ENCODE measurements around the gene OSBPL7.

The OSBPL7 gene

DNA sequence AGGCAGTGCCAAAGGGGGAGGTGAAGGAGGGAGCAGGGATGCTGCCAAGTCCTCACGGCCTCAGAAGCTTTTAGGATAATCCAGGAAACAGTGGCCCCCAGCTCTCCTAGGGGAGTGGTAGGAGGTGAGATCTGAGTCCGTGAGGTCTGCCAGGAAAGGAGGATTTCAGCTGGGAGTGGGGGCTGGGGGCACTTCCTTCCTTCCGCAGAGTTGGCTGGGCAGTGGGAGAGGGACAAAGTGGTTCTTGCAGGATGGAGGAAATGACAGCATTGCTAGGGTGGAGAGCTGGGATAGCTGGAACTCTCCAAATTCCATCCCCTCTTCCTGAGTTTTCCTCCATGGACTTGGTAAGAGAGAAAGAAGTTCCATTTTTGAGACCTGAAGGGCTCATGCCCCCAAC, 34.1 kb upstream of the OSBPL7 start:
- Histone ChIP-seq H3K4me3 (ENCODE audit: low read length) (no peak overlapping the region), H3K4me1 (ENCODE audit: insufficient read depth, low read length) (peaks cover 3% of the 10 kb centered on the region), H3K9me3 (ENCODE audit: low read length) (no peaks in the 10 kb centered on the region), H3K27me3 (ENCODE audit: insufficient read depth, low read length) (peaks cover 81% of the 10 kb centered on the region), H2AFZ (ENCODE audit: low read depth, low read length) (no peak overlapping the region), H3K36me3 (ENCODE audit: insufficient read depth, low read length) (no peaks in the 10 kb centered on the region)

DNA sequence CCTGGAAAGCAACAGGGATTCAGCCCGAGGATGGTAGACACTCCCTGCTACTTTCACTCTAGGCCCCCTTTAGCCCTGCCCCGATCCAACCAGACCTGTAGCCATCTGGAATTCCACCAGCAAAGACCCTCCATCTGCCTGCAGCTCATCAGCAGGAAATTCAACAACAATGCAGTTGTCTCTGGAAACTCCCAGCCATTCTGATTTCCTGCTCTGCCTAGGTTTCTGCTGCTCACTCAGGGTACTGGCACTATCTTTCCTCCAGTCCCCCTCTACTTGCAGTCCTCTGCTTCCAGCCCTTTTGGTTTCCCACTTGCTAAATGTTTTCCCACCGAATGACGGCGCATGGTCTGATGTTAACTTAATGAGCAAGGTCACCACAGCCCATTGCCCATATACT, 32.0 kb upstream of the OSBPL7 start:
- H3K9me3 ChIP-seq (ENCODE audit: low read length) = peaks cover 8% of the 10 kb centered on the region
- no peak overlapping the region for H2AFZ ChIP-seq (ENCODE audit: low read depth, low read length)
- peaks cover 3% of the 10 kb centered on the region for H3K4me1 ChIP-seq (ENCODE audit: insufficient read depth, low read length)
- peaks cover 90% of the 10 kb centered on the region for H3K27me3 ChIP-seq (ENCODE audit: insufficient read depth, low read length)
- no peak overlapping the region for H3K4me3 ChIP-seq (ENCODE audit: low read length)
- no peaks in the 10 kb centered on the region for H3K36me3 ChIP-seq (ENCODE audit: insufficient read depth, low read length)

DNA sequence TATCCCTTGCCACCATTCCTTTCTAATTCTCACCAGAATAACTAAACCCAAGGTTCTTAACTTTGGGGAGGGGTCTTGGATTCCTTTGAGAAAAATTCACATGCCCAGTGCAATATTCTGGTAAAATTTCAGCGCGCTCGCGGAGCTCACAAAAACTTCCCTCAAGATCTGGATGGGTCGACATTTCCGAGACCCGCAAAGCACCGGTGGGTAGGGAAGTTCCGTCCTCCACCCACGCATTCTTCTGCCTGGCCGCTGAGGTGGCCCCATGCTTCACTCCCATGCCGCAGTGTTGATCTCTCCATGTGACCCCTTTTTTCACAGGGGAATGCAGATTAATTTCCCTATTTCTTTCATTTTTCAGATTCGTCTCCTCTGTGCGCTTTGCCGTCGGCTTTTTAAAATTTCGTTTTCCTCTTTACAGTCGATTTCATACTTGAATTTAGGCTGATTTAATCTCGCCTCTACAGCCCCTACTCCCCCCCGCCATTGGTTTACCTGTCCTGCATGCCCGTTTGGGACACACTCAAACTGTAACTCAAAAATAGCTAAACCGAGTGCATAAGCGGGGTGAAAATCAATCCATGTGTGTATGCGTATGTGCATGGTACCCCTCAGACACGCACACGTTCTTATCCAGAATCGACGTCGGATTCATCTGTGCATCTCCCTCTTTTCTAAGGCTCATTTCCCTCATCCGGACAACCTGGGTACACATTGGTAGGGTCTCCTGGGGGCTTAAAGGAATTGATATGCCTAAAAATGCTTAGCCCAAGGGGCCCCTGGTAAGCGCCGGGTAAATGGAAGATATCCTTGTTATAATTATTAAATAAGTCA, 30.7 kb upstream of the OSBPL7 start:
- H3K36me3 ChIP-seq (ENCODE audit: insufficient read depth, low read length) = no peaks in the 10 kb centered on the region
- H3K4me1 ChIP-seq (ENCODE audit: insufficient read depth, low read length) = peaks cover 3% of the 10 kb centered on the region
- H2AFZ ChIP-seq (ENCODE audit: low read depth, low read length) = no peak overlapping the region
- H3K9me3 ChIP-seq (ENCODE audit: low read length) = peaks cover 12% of the 10 kb centered on the region
- no peak overlapping the region for H3K4me3 ChIP-seq (ENCODE audit: low read length)
- peaks cover 95% of the 10 kb centered on the region for H3K27me3 ChIP-seq (ENCODE audit: insufficient read depth, low read length)

DNA sequence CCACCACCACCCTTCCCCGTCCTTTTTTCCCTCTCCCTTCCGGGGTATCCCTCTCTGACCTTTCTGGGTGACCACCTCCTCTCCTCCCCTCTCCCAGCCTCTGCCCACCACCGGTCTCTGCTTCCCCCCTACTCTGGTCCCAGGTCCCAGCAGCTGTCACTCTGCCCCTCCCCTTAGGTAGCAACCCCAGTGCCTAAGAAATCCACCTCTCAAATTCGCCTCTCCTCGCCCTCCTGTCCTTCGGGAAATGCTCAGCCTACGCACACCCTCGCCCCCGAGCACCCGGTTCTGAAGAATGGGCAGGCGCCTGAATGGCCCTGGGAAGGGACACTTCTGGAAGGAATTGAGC, 30.1 kb upstream of the OSBPL7 start:
- peaks cover 7% of the 10 kb centered on the region for H3K4me1 ChIP-seq (ENCODE audit: insufficient read depth, low read length)
- peaks cover 96% of the 10 kb centered on the region for H3K27me3 ChIP-seq (ENCODE audit: insufficient read depth, low read length)
- no peak overlapping the region for H2AFZ ChIP-seq (ENCODE audit: low read depth, low read length)
- no peak overlapping the region for H3K4me3 ChIP-seq (ENCODE audit: low read length)
- no peaks in the 10 kb centered on the region for H3K36me3 ChIP-seq (ENCODE audit: insufficient read depth, low read length)
- peaks cover 12% of the 10 kb centered on the region for H3K9me3 ChIP-seq (ENCODE audit: low read length)

DNA sequence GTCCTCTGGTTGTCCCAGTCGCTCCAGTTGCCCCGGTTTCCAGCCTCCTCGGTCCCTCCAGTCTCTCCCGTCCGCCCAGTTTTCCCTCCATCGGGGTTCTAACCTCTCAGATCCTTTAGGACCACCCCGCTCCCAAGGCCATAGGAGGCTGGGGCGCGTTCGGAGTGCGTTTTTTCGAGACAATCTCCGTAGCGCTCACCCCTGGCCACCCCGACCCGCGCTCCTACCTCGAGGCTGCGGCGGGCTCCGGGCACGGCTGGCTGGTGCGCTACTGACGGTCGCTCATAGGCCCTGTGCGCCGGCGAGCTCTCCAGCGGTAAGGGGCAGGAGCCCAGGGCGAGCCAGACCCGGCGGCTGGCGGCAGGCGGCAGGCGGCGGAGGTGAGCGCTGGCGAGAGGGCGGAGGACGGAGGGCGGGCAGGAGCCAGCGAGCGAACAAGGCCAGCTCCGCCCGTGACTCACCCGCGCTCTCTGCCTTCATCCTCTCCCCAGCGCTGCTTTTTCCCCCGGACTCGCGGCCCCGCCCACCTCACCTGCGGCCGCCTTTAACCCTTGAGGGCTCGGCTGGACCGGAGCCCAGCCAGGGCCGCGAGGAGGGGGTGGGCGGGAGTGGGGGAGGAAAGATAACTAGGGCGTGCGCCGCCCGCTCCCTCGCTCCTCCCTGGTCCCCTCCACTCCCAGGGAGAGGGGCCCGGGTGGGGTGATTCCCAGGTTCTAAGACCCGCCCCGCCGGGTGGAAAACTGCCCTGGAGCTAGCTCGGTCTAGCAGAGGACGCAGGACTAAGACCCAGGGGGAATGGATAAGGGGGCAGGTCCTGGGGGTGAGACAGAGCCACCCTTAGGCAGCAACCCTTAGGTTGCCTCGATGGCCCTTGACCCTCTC, 29.3 kb upstream of the OSBPL7 start, which contains the start of gene SP6:
TSS of gene SP6 (minus strand) at position 472 of the 882 bp plus-strand sequence. CDS start 2,734 bp downstream, outside the sequence.
- H3K27me3 ChIP-seq (ENCODE audit: insufficient read depth, low read length) = peaks cover 96% of the 10 kb centered on the region
- no peak within 1 kb of the TSS for H3K4me3 ChIP-seq (ENCODE audit: low read length)
- peak within 1 kb of the TSS; percentile 66 for H2AFZ ChIP-seq (ENCODE audit: low read depth, low read length)
- no peaks in the 10 kb centered on the region for H3K36me3 ChIP-seq (ENCODE audit: insufficient read depth, low read length)
- H3K4me1 ChIP-seq (ENCODE audit: insufficient read depth, low read length) = peaks cover 15% of the 10 kb centered on the region
- peaks cover 12% of the 10 kb centered on the region for H3K9me3 ChIP-seq (ENCODE audit: low read length)

DNA sequence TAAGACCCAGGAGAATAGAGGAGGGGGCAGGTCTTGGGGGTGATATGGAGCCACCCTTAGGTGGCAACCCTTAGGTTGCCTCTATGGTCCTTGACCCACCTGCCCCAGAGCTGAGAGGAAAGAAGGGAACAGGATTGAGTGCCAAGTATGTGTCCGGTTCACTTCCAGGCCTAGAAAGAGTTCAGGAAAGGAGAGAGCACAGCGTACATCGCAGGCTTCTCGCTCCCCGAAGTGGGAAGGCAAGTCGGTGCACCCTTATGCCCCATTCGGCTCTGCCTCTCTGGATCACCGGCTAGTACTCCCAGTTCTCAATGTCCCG, 28.7 kb upstream of the OSBPL7 start:
- H2AFZ ChIP-seq (ENCODE audit: low read depth, low read length) = no peak overlapping the region
- H3K36me3 ChIP-seq (ENCODE audit: insufficient read depth, low read length) = no peaks in the 10 kb centered on the region
- H3K9me3 ChIP-seq (ENCODE audit: low read length) = peaks cover 12% of the 10 kb centered on the region
- peaks cover 18% of the 10 kb centered on the region for H3K4me1 ChIP-seq (ENCODE audit: insufficient read depth, low read length)
- no peak overlapping the region for H3K4me3 ChIP-seq (ENCODE audit: low read length)
- H3K27me3 ChIP-seq (ENCODE audit: insufficient read depth, low read length) = peaks cover 96% of the 10 kb centered on the region

DNA sequence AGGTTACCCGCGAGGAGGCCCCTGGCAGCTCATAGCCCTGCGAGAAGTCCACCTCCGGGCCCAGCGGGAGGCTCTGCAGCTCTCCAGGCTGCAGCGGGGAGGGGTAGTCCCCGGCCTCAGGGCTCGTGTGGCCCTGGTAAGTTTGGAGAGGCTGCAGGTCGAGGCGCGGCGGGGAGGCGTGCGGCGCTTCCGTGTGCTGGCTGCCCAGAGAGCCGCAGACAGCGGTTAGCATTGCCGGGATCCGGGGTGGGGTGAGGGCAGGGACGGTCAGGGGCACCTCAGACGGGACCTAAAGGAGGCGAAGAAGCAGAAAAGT, 26.6 kb upstream of the OSBPL7 start:
- Histone ChIP-seq H3K9me3 (ENCODE audit: low read length) (peaks cover 12% of the 10 kb centered on the region), H3K27me3 (ENCODE audit: insufficient read depth, low read length) (peaks cover 88% of the 10 kb centered on the region), H3K4me3 (ENCODE audit: low read length) (no peak overlapping the region), H3K36me3 (ENCODE audit: insufficient read depth, low read length) (no peaks in the 10 kb centered on the region), H2AFZ (ENCODE audit: low read depth, low read length) (no peak overlapping the region), H3K4me1 (ENCODE audit: insufficient read depth, low read length) (peaks cover 20% of the 10 kb centered on the region)

DNA sequence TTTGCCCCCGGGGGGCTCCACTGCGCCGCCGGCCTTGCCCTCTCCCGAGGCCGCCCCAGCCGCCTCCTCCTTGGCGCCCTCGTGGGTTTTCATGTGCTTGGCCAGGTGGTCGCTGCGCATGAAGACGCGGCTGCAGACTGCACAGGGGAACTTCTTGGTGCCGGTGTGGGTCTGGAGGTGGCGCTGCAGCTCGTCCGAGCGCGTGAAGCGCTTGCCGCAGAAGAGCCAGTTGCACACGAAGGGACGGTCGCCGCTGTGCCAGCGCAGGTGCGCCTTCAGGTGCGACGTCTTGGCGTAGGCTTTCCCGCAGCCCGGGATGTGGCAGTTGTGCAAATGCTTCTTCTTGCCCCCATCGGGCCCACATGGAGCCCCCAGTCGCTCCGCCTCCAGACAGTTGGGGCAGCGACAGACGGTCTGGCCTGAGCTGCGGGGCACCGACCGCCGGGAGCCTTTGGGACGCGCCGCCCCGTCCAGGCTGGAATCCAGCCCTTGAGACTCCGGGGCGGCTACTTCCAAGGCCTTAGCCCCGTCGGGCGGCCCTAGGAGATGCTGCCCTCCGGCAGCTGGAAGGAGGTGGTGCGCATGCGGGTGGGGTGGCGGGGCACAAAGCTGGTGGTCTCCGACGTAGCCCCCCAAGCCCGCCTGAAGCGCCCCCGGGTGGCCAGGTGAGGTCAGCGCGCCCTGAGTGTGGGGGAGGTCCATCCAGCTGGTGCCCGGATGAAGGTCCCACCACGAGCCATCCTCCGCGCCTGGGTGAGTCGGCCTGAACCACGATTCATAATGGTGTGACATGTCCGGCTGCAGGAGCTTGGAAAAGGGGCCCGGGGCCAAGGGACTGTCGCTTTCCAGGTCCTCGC, 26.0 kb upstream of the OSBPL7 start:
- H3K4me3 ChIP-seq (ENCODE audit: low read length) = peak overlapping the region; percentile 30
- H3K36me3 ChIP-seq (ENCODE audit: insufficient read depth, low read length) = no peaks in the 10 kb centered on the region
- peaks cover 22% of the 10 kb centered on the region for H3K4me1 ChIP-seq (ENCODE audit: insufficient read depth, low read length)
- peaks cover 82% of the 10 kb centered on the region for H3K27me3 ChIP-seq (ENCODE audit: insufficient read depth, low read length)
- H2AFZ ChIP-seq (ENCODE audit: low read depth, low read length) = no peak overlapping the region
- H3K9me3 ChIP-seq (ENCODE audit: low read length) = peaks cover 12% of the 10 kb centered on the region

DNA sequence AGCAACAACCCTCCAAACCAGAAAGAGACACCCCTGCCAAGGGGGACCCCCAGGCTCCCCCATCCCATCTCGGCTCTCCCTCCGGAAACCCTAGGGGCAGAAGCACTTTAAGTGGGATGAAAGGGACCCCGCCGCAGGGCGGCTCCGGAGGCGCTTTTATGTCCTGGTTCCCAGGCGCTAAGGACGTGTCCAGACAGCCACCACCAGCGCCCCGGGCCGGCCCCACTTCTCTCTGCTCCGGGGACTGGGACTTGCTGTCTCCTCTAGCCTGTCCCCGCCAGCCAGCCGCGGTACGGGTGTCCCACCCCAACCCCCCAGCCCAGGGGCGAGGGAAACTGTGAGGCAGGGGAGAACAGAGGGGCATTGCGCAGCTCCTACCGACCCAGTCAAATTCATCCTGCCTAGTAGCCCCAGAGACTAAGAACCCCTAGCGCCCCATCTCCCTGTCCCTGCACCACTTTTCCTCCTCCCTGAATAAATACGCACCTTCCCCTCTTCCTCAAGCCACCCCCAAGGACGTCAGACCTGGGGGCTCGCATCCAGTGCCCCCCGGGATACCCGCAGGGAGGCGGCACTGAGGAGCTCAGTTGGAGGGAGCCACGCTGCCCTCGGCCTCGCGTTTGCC, 25.2 kb upstream of the OSBPL7 start:
- Histone ChIP-seq H3K27me3 (ENCODE audit: insufficient read depth, low read length) (peaks cover 75% of the 10 kb centered on the region), H3K36me3 (ENCODE audit: insufficient read depth, low read length) (no peaks in the 10 kb centered on the region), H2AFZ (ENCODE audit: low read depth, low read length) (no peak overlapping the region), H3K4me3 (ENCODE audit: low read length) (peak overlapping the region; percentile 30), H3K9me3 (ENCODE audit: low read length) (peaks cover 12% of the 10 kb centered on the region), H3K4me1 (ENCODE audit: insufficient read depth, low read length) (peaks cover 22% of the 10 kb centered on the region)

DNA sequence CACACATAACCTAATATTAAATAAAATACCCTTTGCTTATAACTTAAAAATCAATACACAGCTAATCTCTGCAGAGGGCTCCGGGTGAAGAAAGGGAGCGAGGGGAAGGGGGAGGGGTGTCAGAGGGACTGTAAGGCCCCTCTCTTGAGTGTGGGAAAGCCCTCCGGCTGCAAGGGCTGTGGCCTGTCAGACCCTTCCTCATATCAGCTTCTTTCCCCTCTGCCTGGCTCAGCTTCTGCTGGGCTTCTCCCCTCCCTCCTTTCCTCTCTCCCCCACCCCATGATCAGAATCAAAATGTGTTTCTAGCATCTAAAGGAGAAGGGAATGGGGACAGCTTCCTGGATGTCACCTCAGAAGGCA, 24.1 kb upstream of the OSBPL7 start:
- H3K4me3 ChIP-seq (ENCODE audit: low read length) = no peak overlapping the region
- H2AFZ ChIP-seq (ENCODE audit: low read depth, low read length) = no peak overlapping the region
- H3K9me3 ChIP-seq (ENCODE audit: low read length) = peaks cover 12% of the 10 kb centered on the region
- no peaks in the 10 kb centered on the region for H3K36me3 ChIP-seq (ENCODE audit: insufficient read depth, low read length)
- peaks cover 68% of the 10 kb centered on the region for H3K27me3 ChIP-seq (ENCODE audit: insufficient read depth, low read length)
- peaks cover 26% of the 10 kb centered on the region for H3K4me1 ChIP-seq (ENCODE audit: insufficient read depth, low read length)

DNA sequence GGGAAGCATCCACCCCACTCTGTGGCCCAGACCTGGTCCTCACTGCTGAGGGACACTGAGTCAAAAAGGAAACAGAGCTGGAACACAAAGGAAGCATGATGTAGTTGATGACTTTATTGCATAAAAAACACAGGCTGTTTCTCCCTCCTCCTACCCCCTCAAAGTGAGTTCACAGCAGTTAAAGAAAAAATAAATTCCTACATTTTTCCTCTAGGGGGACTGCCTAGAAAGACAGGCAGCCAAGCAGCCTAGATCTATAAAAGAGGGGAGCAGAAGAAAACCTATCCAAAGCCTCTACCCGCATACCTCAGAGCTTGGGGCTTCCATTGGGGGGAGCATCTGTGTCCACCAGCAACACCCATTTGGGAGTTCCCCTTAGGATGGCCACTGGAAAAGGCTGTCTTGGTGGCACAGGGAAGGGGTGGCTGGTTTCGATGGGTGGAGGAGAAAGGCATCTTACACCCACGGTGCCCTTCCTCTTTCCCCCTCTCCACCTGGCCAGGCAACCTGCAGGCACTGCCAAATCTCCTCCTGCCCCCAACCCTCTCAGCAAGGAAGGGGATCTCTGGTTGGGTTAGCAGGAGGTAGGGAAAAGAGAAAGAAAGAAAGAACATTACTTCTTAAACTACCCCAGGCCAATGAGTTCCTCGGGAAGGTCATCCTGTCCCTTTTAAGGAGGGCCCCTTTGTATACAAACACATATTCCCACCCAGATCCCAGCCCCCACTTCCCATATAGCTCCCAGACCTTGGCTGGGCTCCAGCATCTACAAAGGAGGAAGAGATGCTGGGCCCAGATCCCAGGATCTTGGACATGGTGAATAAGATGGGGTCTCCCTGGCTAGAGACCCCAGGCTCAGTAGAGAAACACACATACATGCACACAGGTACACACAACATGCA, 23.5 kb upstream of the OSBPL7 start:
- H3K4me3 ChIP-seq (ENCODE audit: low read length) = no peak overlapping the region
- H3K4me1 ChIP-seq (ENCODE audit: insufficient read depth, low read length) = peaks cover 32% of the 10 kb centered on the region
- no peak overlapping the region for H2AFZ ChIP-seq (ENCODE audit: low read depth, low read length)
- H3K36me3 ChIP-seq (ENCODE audit: insufficient read depth, low read length) = no peaks in the 10 kb centered on the region
- H3K27me3 ChIP-seq (ENCODE audit: insufficient read depth, low read length) = peaks cover 61% of the 10 kb centered on the region
- peaks cover 12% of the 10 kb centered on the region for H3K9me3 ChIP-seq (ENCODE audit: low read length)

DNA sequence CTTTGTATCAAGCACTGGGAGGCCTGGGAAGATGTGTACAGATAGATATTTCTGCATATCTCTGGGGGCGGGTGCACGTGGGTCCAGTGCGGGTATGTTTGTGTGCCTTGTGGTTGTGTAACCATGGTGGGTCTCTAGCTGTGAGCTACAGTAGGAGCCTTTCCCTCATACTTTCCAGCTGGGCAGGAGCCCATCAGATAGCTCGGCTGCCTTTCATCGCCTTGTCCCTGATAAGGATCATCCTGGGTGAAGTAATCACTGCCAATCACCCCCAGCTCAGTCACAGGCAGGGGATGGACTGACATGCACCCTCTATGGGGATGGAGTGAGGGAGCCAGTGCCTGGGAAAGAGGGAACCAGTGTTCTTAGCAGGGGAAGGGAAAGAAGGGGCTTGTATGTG, 22.6 kb upstream of the OSBPL7 start:
- Histone ChIP-seq H3K4me3 (ENCODE audit: low read length) (no peak overlapping the region), H2AFZ (ENCODE audit: low read depth, low read length) (no peak overlapping the region), H3K9me3 (ENCODE audit: low read length) (peaks cover 10% of the 10 kb centered on the region), H3K4me1 (ENCODE audit: insufficient read depth, low read length) (peaks cover 32% of the 10 kb centered on the region), H3K27me3 (ENCODE audit: insufficient read depth, low read length) (peaks cover 53% of the 10 kb centered on the region), H3K36me3 (ENCODE audit: insufficient read depth, low read length) (no peaks in the 10 kb centered on the region)
